DOHH2 (cell line): ENCODE data around the gene ALG1.

Source experiments
- H3F3A ChIP-seq: fragments of 200-600 bp; sonication (generic), shearing (Covaris generic); 2 replicates; pipeline ENCODE4 v1.6.0; 2016; ENCODE audit warnings: antibody characterized with exemption, mild to moderate bottlenecking; ENCODE audit not compliant: control insufficient read depth, insufficient read depth
- H3K27ac ChIP-seq: fragments of 200-600 bp; sonication (generic); 2 replicates; pipeline ENCODE4 v1.5.1; 2014; ENCODE audit warnings: low read depth, mild to moderate bottlenecking, low read length, moderate library complexity
- H3K27me3 ChIP-seq: fragments of 200-600 bp; sonication (generic); 2 replicates; pipeline ENCODE4 v1.6.1; 2014; ENCODE audit warnings: mild to moderate bottlenecking, low read length, mixed read lengths; ENCODE audit not compliant: control insufficient read depth
- H3K36me3 ChIP-seq: fragments of 200-600 bp; sonication (generic); 2 replicates; pipeline ENCODE4 v1.6.1; 2014; ENCODE audit warnings: mild to moderate bottlenecking, low read length, moderate library complexity, mixed read lengths; ENCODE audit not compliant: control insufficient read depth
- H3K4me1 ChIP-seq: fragments of 200-600 bp; sonication (generic); 2 replicates; pipeline ENCODE4 v1.6.1; 2014; ENCODE audit warnings: mild to moderate bottlenecking, low read length, mixed read lengths; ENCODE audit not compliant: control insufficient read depth
- H3K4me2 ChIP-seq: fragments of 200-600 bp; sonication (generic); 2 replicates; pipeline ENCODE4 v1.6.0; 2014; ENCODE audit warnings: mild to moderate bottlenecking, low read length, moderate library complexity
- H3K4me3 ChIP-seq: fragments of 200-600 bp; sonication (generic); 2 replicates; pipeline ENCODE4 v1.5.1; 2014; ENCODE audit warnings: mild to moderate bottlenecking, low read length, mixed read lengths
- H3K79me2 ChIP-seq: fragments of 200-600 bp; sonication (generic); 2 replicates; pipeline ENCODE4 v1.6.1; 2014; ENCODE audit warnings: mild to moderate bottlenecking, low read length, mixed read lengths; ENCODE audit not compliant: control insufficient read depth
- H3K9me2 ChIP-seq: fragments of 200-600 bp; sonication (generic); replicated peaks from 2 replicates; pipeline ENCODE4 v1.6.1; 2014; ENCODE audit warnings: mild to moderate bottlenecking, low read length, mixed read lengths; ENCODE audit not compliant: control insufficient read depth
- H3K9me3 ChIP-seq: fragments of 200-600 bp; sonication (generic); 2 replicates; pipeline ENCODE4 v1.6.1; 2014; ENCODE audit warnings: antibody characterized with exemption, low read length, mixed read lengths; ENCODE audit not compliant: control insufficient read depth, insufficient read depth
- H4K20me1 ChIP-seq: fragments of 200-600 bp; sonication (generic); 2 replicates; pipeline ENCODE4 v1.6.0; 2014; ENCODE audit warnings: low read depth, mild to moderate bottlenecking, antibody characterized with exemption, low read length, moderate library complexity; ENCODE audit not compliant: control insufficient read depth, insufficient read depth
- EZH2phosphoT487 ChIP-seq: fragments of 200-600 bp; sonication (generic); IDR thresholded peaks from 2 replicates; pipeline ENCODE4 v1.6.1; 2017; ENCODE audit warnings: borderline replicate concordance, mild to moderate bottlenecking, antibody characterized with exemption, low read length, moderate library complexity, mixed read lengths
- TF ChIP-seq, protein P1 (sequence below): fragments of 200-600 bp; sonication (generic); IDR thresholded peaks from one replicate; pipeline ENCODE4 v1.5.1; 2014; ENCODE audit warnings: antibody characterized with exemption, mild to moderate bottlenecking, low read depth, low read length; ENCODE audit not compliant: poor library complexity, severe bottlenecking

ALG1 gene

DNA sequence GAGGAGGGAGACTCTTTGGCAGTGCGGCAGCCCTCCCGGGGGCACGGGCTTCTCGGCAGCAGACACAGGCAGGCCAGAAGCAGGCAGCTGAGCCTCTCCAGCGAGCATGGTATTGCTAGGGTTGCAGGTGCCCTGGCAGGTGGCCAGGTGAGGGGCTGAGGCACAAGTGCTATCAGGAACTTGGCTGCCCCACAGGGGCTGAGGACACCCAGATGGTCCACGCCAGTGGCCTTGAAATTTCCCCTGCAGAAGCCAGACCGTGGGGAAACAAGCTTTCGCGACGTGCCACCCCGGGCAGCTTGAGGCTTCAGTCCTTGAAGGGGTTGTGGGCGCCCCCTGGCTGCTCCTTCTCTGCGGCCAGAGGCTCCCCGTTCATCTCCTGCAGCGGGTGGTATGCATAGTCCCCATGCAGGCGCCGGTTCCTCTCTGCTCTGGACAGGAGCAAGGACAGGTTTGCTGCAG is 46.4 kb upstream of the ALG1 start:
- no peaks in the 10 kb centered on the region for H4K20me1 ChIP-seq
- H3F3A ChIP-seq, result no peaks in the 10 kb centered on the region
- H3K4me2 ChIP-seq, result no peak overlapping the region

DNA sequence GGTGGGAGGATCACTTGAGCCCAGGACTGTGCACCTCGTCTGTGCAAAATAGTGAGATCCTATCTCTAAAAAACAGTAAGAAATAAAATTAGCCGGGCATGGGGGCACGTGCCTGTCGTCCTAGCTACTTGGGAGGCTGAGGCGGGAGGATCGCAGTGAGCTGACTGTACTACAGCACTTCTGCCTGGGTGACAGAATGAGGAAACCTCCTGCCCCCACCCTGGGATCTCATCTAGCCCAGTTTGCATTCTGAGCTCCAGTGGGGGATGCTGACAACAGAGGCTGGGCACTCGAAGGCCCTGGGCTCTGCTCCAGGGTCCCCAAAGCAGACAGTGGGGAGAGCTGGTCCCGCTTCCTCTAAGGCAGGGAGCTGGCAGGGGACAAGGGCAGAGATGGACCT is 45.0 kb upstream of the ALG1 start:
- no peaks in the 10 kb centered on the region for H3K36me3 ChIP-seq
- TF ChIP-seq EZH2phosphoT487, result no peak
- TF ChIP-seq, protein P1, sequence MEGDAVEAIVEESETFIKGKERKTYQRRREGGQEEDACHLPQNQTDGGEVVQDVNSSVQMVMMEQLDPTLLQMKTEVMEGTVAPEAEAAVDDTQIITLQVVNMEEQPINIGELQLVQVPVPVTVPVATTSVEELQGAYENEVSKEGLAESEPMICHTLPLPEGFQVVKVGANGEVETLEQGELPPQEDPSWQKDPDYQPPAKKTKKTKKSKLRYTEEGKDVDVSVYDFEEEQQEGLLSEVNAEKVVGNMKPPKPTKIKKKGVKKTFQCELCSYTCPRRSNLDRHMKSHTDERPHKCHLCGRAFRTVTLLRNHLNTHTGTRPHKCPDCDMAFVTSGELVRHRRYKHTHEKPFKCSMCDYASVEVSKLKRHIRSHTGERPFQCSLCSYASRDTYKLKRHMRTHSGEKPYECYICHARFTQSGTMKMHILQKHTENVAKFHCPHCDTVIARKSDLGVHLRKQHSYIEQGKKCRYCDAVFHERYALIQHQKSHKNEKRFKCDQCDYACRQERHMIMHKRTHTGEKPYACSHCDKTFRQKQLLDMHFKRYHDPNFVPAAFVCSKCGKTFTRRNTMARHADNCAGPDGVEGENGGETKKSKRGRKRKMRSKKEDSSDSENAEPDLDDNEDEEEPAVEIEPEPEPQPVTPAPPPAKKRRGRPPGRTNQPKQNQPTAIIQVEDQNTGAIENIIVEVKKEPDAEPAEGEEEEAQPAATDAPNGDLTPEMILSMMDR, result no peak

More for the DNA sequence above, 46.4 kb upstream of the ALG1 start:
- Histone ChIP-seq H3K4me3 (no peak overlapping the region), H3K4me1 (no peaks in the 10 kb centered on the region), H3K9me3 (no peaks in the 10 kb centered on the region), H3K9me2 (no peaks in the 10 kb centered on the region), H3K79me2 (no peaks in the 10 kb centered on the region), H3K27ac (no peak overlapping the region), H3K36me3 (no peaks in the 10 kb centered on the region), H3K27me3 (no peaks in the 10 kb centered on the region)
- no peak for TF ChIP-seq EZH2phosphoT487
- TF ChIP-seq, protein P1, result no peak

DNA sequence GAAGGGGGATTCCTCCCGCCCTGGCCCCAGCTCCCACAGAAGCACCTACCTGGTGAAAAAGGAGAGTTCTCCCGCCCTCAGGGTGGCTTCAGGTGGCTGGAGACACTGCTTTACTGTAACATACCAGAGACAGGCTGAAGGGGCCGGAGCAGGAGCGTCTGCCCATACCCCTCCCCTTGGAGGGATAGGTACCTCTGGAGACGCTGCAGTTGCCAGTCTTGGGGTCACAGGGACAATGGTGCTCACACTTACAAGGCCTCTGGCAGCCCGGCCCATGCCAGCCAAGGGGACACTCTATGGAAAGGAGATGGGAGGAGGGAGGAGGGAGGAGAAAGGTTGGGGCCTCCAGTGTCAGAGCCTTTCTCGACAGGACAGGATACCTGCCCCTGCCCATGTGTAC is 44.6 kb upstream of the ALG1 start:
- no peaks in the 10 kb centered on the region for H3K9me3 ChIP-seq
- H3K79me2 ChIP-seq, result no peaks in the 10 kb centered on the region
- H3K4me3 ChIP-seq, result no peak overlapping the region
- no peaks in the 10 kb centered on the region for H4K20me1 ChIP-seq
- H3K4me1 ChIP-seq, result no peaks in the 10 kb centered on the region
- H3K36me3 ChIP-seq, result no peaks in the 10 kb centered on the region
- no peak for TF ChIP-seq EZH2phosphoT487
- TF ChIP-seq, protein P1, result no peak
- H3K4me2 ChIP-seq, result no peak overlapping the region
- H3K9me2 ChIP-seq, result no peaks in the 10 kb centered on the region
- no peaks in the 10 kb centered on the region for H3F3A ChIP-seq
- no peaks in the 10 kb centered on the region for H3K27me3 ChIP-seq
- H3K27ac ChIP-seq, result no peak overlapping the region

More for the DNA sequence above, 45.0 kb upstream of the ALG1 start:
- H4K20me1 ChIP-seq, result no peaks in the 10 kb centered on the region
- H3K9me3 ChIP-seq, result no peaks in the 10 kb centered on the region
- H3K4me2 ChIP-seq, result no peak overlapping the region
- no peak overlapping the region for H3K27ac ChIP-seq
- no peaks in the 10 kb centered on the region for H3K4me1 ChIP-seq
- no peak overlapping the region for H3K4me3 ChIP-seq
- no peaks in the 10 kb centered on the region for H3K9me2 ChIP-seq
- no peaks in the 10 kb centered on the region for H3K79me2 ChIP-seq
- H3K27me3 ChIP-seq, result no peaks in the 10 kb centered on the region
- H3F3A ChIP-seq, result no peaks in the 10 kb centered on the region
